HepG2 (cell line): Measurements from ENCODE around the gene VPS29. TPM values are rescaled to one million over a fixed set of nuclear protein-coding genes. Genes with fewer than 3 reads are reported as not detected.

Experiments
- ARID5B ChIP-seq: IDR thresholded peaks from 2 replicates; pipeline ENCODE4 v1.4.0; 2020; ENCODE audit warnings: mild to moderate bottlenecking, missing genetic modification reagents
- ELF1 ChIP-seq: sonication (generic); formaldehyde crosslinking; IDR thresholded peaks from 2 replicates; pipeline ENCODE4 v1.4.0; 2020; ENCODE audit warnings: missing genetic modification reagents
- GATA4 ChIP-seq: sonication (generic); IDR thresholded peaks from 2 replicates; pipeline ENCODE4 v1.6.1; 2016; ENCODE audit warnings: antibody characterized with exemption, low read depth, borderline replicate concordance
- GLI4 ChIP-seq: sonication (generic); formaldehyde crosslinking; IDR thresholded peaks from 2 replicates; pipeline ENCODE4 v1.5.1; 2020; ENCODE audit warnings: missing genetic modification reagents, mild to moderate bottlenecking, moderate library complexity, borderline replicate concordance
- KLF11 ChIP-seq: IDR thresholded peaks from 2 replicates; pipeline ENCODE4 v1.6.1; 2016; ENCODE audit warnings: missing compliant biosample characterization
- NR2C2 ChIP-seq: sonication (generic); formaldehyde crosslinking; IDR thresholded peaks from 2 replicates; pipeline ENCODE4 v1.4.0; 2020; ENCODE audit warnings: missing genetic modification reagents, mild to moderate bottlenecking, moderate library complexity, borderline replicate concordance
- PAX8 ChIP-seq: sonication (generic); formaldehyde crosslinking; IDR thresholded peaks from 2 replicates; pipeline ENCODE4 v1.8.0; 2022; ENCODE audit warnings: mild to moderate bottlenecking, missing genetic modification reagents, borderline replicate concordance
- SATB2 ChIP-seq: sonication (generic); formaldehyde crosslinking; IDR thresholded peaks from 2 replicates; pipeline ENCODE4 v1.5.0; 2020; ENCODE audit warnings: missing genetic modification reagents
- ZBTB39 ChIP-seq: sonication (generic); formaldehyde crosslinking; IDR thresholded peaks from 2 replicates; pipeline ENCODE4 v1.5.0; 2020; ENCODE audit warnings: missing genetic modification reagents
- ZGPAT ChIP-seq: IDR thresholded peaks from 2 replicates; pipeline ENCODE4 v1.6.1; 2016; ENCODE audit warnings: mild to moderate bottlenecking
- ZNF557 ChIP-seq: sonication (generic); formaldehyde crosslinking; IDR thresholded peaks from 2 replicates; pipeline ENCODE4 v1.4.0; 2020; ENCODE audit warnings: missing genetic modification reagents
- polyA plus RNA-seq, 8 experiments: library from polyadenylated mRNA; depleted of rRNA in 3 of 8; stranded (reverse) in 7 of 8; unstranded in 1 of 8; fragments of >200 nt; fragmentation: Illumina TruSeq in 4 of 8; extraction: Trizol in 4 of 8; gene quantifications; 2 replicates each; pipeline versions ENCODE4 v1.2.1 to v1.2.3, GENCODE V29; 2011 to 2016; ENCODE audit warnings: low read depth in 4 of 8, missing spikeins in 1 of 8, mixed read lengths in 1 of 8; ENCODE audit not compliant: insufficient read depth in 1 of 8
- total RNA-seq, 5 experiments: library from RNA; depleted of rRNA; stranded (reverse); fragments of >200 nt; fragmentation: Illumina TruSeq; extraction: Trizol; gene quantifications; 2 replicates each; pipeline ENCODE4 v1.2.3, GENCODE V29; 2016; ENCODE audit warnings: low read depth in 1 of 5
- TF ChIP-seq, protein P1 (sequence below): fragments of 450-650 bp; IDR thresholded peaks from 2 replicates; pipeline ENCODE4 v1.6.1; 2016
- TF ChIP-seq, protein P2 (sequence below): sonication (generic); formaldehyde crosslinking; IDR thresholded peaks from 2 replicates; pipeline ENCODE4 v1.5.0; 2020; ENCODE audit warnings: missing genetic modification reagents, mild to moderate bottlenecking, borderline replicate concordance
- TF ChIP-seq, protein P3 (sequence below): IDR thresholded peaks from 2 replicates; pipeline ENCODE4 v1.6.1; 2016; ENCODE audit warnings: missing genetic modification reagents, missing compliant biosample characterization
- TF ChIP-seq, protein P4 (sequence below): sonication (generic); formaldehyde crosslinking; IDR thresholded peaks from 2 replicates; pipeline ENCODE4 v1.4.0; 2020; ENCODE audit warnings: missing genetic modification reagents

Gene VPS29
- total and polyA plus RNA-seq, 2 of the 13 experiments (the other 11 are each of a cell fraction or from before 2014, with no cell fraction given) = 107 to 114 TPM

DNA sequence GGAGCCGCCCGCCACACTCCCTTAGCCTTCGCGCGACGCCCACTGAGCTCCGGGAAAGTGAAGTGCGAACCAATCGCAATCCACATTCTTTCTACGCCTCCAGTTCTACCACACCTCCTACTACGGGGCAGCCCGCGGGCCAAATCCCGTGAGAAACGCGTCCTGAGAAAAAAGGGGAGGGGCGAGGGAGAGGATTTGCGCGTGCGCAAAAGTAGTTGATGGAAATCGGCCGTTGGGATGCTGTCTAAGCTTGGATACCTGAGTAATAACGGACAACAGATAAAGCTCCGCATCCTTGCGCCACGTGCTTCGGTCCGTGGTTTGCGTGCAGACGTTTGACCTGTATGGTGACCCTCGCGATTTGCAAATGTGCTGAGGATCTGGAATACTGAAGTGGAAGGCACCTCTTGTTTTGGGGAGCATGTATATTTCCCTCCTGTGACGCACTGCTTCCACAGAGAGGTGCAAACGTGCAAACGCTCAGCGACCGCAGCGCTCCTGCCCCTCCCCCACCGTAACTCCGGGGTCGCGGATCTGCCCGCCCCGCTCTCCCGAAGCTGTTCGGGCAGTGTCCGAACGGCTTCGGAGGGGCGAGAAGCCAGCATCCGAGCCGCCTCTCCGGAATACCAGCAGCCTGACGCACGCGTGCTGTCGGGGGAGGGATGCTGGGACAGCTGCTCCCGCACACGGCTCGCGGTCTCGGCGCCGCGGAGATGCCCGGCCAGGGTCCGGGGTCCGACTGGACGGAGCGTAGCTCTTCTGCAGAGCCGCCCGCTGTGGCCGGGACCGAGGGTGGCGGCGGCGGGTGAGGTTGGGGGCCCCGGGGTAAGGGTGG lies 33.5 kb downstream of the VPS29 start, which contains the start of the genes FAM216A and GPN3 (continued):
- TF ChIP-seq, protein P1, sequence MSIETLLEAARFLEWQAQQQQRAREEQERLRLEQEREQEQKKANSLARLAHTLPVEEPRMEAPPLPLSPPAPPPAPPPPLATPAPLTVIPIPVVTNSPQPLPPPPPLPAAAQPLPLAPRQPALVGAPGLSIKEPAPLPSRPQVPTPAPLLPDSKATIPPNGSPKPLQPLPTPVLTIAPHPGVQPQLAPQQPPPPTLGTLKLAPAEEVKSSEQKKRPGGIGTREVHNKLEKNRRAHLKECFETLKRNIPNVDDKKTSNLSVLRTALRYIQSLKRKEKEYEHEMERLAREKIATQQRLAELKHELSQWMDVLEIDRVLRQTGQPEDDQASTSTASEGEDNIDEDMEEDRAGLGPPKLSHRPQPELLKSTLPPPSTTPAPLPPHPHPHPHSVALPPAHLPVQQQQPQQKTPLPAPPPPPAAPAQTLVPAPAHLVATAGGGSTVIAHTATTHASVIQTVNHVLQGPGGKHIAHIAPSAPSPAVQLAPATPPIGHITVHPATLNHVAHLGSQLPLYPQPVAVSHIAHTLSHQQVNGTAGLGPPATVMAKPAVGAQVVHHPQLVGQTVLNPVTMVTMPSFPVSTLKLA = peak; percentile 82
- TF ChIP-seq KLF11 (peak; percentile 84), GLI4 (CRISPR knock-in tag) (peak; percentile 80; the same call in 1 of the 2 replicates), ELF1 (peak; percentile 77), NR2C2 (peak; percentile 61), PAX8 (CRISPR knock-in tag) (peak; percentile 36; the same call in 1 of the 2 replicates), ZBTB39 (CRISPR knock-in tag) (peak; percentile 96; the same call in 1 of the 2 replicates), ZNF557 (CRISPR knock-in tag) (peak; percentile 16; the same call in 1 of the 2 replicates), ZGPAT (CRISPR knock-in tag) (peak; percentile 78), ARID5B (CRISPR knock-in tag) (peak; percentile 11; the same call in 1 of the 2 replicates), SATB2 (CRISPR knock-in tag) (peak; percentile 66; the same call in 1 of the 2 replicates), GATA4 (0 out of 2 replicates have a peak, but pooled peaks have one; percentile 62)
- TF ChIP-seq, protein P2, sequence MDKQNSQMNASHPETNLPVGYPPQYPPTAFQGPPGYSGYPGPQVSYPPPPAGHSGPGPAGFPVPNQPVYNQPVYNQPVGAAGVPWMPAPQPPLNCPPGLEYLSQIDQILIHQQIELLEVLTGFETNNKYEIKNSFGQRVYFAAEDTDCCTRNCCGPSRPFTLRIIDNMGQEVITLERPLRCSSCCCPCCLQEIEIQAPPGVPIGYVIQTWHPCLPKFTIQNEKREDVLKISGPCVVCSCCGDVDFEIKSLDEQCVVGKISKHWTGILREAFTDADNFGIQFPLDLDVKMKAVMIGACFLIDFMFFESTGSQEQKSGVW (CRISPR knock-in tag) = no peak
- TF ChIP-seq, protein P3, sequence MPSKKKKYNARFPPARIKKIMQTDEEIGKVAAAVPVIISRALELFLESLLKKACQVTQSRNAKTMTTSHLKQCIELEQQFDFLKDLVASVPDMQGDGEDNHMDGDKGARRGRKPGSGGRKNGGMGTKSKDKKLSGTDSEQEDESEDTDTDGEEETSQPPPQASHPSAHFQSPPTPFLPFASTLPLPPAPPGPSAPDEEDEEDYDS = peak; percentile 88
- TF ChIP-seq, protein P4, sequence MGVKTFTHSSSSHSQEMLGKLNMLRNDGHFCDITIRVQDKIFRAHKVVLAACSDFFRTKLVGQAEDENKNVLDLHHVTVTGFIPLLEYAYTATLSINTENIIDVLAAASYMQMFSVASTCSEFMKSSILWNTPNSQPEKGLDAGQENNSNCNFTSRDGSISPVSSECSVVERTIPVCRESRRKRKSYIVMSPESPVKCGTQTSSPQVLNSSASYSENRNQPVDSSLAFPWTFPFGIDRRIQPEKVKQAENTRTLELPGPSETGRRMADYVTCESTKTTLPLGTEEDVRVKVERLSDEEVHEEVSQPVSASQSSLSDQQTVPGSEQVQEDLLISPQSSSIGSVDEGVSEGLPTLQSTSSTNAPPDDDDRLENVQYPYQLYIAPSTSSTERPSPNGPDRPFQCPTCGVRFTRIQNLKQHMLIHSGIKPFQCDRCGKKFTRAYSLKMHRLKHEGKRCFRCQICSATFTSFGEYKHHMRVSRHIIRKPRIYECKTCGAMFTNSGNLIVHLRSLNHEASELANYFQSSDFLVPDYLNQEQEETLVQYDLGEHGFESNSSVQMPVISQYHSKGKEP = 0 out of 2 replicates have a peak, but pooled peaks have one; percentile 6
